Stimulated activated CD4-positive, alpha-beta T cell treated with anti-CD3 and anti-CD28 coated beads, Interleukin-12 subunit alpha, Interleukin-12 subunit beta, amount 100 ng/mL, for 48 hours (primary cell): ENCODE data around the gene PAX2.
A peak's percentile ranks its signal among the peaks of the same experiment; 100 is the strongest.

Experiments
- DNase-seq, 3 donors: peaks; one replicate each; pipeline ENCODE4 v3.0.0-alpha.2; 2020; ENCODE audit warnings: low read depth in 2 of 3, low spot score in 1 of 3

Gene PAX2

DNA sequence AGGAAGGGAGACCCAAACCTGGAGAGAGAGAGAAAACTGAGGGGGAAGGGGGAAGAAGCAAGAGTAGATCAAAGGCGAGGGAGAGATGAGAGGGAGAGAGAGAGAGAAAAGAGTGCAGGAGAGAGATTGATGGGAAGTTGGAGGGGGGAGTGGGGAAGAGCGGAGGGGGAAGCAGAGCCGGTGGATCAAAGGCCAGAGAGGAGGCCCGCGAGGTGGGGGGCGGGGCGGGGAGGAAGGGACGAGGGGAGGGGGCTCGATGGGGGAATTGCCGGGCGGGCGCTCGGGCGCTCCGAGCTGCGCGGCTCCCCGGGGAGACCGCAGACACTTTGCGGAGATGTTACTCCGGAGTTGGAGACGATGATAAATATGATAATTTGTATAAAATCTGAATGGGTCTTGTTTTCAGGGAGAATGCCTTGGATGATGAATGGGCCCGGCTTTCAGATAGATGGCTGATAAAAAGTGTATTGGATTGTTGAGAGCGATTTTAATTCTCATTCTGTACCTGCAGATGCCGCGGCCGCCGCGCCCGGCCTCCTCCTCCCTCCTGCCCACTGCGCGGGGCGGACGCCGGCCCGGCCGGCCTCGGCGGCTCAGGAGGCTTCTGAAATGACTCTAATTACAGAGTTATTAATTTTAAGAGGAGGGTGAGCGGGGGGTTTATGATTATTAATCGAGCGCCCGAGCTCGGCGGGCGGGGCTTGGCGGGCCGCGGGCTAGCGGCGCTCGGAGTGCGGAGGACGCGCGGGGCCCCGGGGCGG lies 21.4 kb upstream of the PAX2 start:
- no peak for DNase-seq

DNA sequence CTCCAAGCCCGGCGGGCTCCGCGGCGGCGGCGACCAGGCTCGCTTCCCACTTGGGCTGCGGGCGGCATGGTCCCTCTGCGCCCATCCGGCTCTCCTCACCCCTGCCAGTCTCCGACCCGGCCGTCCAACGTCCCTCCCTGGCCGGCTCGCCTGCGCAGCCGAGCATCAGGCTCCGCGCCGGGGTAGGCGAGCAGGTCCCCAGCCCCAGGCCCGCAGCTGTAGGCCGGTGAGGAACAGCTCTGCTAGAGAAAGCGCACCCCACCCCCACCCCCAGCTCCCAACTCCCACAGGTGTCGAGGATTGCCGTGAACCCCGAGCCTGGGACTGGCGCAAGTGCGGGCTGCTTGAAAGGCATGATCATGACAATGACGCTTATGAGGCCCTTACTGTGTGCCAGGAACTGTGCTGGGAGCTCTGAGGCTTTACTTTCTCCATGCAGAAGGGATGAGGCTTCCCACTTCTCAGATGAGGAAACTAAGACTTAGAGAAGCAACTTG lies 20.8 kb upstream of the PAX2 start:
- no peak for DNase-seq

DNA sequence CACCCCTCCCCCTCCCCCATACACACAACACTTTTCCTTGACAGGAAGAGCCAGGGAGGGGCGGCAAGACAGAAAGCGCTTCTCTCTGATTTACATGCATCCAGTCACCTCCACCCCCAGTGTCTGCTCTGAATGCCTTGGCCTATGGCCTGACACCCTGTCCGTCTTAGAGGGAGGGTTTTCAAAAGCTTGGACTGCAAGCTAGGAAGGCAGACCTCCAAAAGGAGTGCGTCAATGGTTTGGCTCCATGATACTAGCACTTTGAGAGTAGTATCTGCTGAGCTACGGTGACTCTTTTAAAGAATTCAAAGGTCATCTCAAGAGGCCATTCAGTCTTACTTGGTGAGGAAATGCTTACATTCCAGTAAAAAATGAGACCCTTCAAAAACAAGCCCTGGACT lies 20.3 kb upstream of the PAX2 start:
- DNase-seq: no peak

DNA sequence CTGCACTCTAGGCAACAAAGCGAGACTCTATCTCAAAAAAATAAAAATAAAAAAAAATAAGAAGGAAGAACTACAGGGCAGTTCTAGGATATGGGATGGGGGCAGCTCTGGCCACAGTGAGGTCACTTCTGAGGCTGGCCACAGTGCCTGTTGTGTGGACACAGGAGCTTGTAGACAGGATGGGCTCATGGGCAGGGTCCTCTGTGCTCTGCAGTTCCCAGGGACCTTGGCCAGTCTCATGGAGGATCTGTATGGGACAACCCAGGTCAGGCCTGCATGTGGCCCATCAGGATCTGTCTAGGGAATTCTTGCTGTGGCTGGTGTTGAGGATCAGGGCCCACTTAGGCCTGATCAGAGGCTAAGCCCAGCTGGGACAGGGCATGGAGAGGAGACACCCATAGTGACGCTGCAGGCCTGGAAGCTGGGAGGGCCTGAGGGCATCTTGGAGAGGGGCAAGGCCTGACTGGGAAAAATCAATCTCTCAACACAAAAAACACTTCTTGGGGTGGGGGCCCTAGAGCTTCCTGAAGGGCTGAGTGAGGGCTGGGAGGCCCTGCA lies 19.4 kb upstream of the PAX2 start:
- no peak for DNase-seq

DNA sequence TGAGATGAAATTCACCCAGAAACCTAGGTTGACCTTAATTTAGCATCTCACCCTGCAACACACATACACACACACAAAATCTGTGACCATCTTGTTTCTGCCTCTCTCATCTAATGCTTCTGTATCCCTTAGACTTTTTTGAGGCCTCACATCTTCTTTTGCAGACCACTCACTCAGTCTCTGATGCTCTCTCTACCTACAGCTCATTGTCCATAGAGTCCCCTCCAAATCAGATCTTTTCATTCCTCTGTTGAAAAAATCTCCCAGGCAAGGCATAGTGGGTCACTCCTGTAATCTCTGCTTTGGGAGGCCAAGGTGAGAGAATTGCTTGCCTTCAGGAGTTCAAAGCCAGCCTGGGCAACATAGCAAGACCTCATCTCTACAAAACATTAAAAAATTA lies 17.6 kb upstream of the PAX2 start:
- no peak for DNase-seq

DNA sequence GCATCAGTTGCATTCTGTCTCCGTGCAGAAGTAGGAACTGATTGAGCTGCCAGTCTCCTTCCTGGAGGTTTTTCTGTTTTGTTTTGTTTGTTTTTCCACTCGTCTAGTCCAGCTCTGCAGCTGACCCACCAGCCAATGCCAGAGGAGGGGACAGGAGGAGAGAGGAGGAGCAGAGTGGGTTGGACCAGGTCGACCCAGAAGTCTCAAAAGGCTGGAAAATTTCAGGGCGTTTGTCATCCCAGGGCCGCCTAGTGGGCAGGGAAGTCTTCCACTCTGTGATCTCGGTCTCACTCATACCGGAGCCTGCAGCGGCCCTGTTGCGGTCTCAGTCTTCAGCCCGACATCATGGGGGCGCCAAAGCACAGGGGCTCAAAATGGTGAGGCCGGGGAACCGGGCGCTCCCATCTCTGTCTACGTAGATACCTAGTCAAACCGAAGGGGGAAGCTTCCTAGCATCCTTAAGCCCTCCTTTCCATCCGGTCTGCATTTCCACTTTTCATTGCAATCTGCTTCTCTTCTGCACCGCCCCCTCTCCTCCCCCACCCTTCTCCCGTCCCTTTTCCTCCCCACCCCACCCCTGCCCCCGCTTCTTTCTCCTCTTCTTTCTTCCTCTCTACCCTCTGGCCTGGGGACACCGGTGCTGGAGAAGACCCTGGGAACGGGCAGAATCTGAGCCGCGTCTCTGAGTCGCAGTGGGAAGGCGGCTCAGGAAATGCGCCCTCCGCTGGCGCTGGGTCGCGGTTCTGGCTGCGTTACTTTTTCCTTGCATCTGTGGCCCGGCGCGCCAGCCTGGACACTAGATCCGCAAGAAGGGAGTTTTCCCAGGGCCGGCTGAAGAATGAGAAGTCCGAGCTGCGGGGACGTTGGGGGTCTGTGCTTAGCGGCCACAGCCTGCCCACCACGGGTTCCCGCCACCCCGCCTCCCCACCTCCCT lies 16.2 kb upstream of the PAX2 start:
- DNase-seq: no peak

DNA sequence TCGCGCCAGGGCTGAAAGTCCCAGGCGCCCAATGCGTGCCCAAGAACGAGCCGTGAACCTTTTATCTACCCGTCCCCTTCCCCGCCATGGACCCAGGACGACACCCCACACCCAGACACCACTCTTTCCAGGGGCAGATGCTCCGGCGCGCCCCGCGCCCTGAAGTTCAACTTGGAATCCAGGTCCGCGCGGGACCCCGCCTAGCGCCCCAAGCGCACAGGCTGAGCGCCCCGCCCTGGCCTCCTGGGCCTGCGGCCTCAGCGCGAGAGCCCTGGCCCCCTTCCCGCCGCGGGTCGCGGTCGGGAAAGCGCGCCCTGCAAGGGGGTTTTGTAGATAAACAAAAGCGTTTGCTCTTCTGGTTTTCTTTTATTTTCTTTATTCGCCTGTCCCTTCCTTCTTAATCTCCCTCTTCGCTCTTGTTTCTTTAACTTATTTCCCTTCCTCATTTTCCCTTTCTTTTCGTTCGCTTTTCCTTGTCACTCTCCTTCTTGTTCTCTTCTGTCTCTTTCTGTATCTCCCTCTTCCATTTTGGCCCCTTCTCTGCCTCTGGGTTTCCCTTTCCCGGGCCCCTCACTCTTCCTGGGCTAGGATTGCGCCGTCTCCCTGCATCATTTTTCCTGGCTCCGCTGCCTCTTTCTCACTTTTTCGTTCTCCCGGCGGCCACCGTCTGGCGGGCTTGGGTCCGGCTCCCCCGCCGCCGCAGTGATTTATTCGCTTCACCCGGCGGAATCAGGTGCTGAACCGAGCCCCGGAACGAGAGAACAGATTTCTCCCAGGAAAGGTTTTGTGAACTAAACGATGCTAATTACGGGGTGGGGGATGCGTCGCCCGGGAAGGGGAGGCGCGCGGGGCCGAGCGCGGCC lies 15.3 kb upstream of the PAX2 start:
- no peak for DNase-seq

DNA sequence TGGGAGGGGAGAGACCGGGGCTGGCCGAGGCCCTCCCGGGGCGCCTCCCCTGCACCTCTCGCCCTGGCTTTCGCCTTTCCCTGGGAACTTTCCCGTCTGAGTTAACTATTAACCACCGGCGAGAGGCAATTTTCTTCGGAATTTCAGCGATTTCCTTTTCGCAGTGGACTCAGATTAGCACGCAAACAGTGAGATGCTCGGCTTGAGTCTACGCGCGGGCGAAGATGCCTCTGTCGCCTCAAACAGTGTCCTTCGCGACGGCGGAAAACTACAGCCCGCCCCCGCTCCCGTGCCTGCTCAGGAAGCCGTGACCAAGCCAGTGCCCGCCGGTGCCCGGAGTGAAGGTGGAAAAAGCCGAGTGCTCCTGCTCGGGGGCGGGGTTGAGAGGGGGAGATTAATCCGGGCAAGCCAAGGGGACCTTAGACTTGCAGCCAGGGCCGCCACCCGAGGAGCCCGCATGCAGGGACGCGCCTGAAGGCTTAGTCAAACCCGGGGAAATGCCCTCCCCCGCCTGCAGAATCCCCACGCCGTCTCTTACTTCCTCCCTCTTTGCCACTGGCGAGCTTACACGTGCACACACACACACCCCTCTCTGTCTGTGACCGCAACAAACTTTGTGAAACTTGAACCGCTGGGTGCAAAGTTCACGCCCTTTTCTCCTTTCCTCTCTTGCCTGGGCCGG lies 14.5 kb upstream of the PAX2 start:
- DNase-seq: peak in 1 of 3 donors; percentile 30

DNA sequence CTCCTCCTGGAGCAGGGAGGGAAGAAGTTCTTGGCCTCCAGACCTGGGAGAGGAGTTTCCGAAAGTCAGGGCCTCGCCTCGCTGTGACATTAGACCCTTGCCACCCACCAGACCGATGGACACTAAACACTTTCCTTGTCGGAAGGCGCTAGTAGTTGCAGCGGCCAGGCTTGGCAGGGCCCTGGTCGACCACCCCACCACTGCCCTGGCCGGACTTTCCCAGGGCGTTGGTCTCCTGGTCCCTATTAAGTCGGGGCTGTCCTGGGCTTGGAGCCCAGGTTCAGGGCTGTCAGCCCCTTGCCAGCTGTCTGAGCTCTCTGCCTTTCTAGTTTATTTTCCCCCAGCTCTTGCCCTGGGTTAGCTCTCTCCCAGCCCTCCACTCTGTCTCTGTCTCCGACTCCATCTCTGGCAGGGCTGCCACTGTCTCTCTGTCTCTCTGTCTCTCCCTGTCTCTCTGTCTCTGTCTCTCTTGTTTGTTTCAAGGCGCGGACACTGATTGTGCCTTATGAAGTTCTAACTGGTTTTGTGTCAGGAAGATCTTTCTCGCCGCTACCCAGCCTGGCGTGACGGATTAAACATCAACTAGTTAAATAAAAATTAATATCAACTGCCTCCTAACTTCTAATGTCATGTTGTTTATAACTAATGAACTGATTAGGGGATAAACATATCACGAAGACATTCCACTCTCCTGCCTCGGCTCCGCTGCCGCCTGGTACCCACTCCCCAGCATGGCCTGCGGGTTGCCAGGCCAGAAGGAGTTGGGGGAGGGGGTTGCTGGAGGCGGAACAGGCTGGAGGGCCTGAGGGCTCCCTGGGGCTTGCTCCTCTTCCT lies 13.8 kb upstream of the PAX2 start:
- no peak for DNase-seq

DNA sequence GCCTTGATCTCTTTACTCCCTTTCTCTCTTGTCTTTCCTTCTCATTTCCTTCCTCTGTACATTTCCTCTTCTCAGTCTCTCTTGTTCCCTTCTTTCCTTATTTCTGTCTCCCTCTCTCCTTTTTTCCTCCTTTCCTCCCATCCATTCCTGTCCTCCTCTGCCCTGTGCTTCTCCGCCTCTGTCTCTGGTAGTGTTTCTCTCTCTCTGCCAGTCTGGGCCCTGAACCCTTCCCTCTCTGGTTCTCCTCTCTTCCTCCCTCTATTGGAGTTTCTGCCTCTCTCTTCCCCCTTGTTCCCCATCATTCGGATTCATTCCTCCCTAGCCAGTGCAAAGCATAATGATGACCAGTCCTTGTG lies 13.2 kb upstream of the PAX2 start:
- DNase-seq: no peak

DNA sequence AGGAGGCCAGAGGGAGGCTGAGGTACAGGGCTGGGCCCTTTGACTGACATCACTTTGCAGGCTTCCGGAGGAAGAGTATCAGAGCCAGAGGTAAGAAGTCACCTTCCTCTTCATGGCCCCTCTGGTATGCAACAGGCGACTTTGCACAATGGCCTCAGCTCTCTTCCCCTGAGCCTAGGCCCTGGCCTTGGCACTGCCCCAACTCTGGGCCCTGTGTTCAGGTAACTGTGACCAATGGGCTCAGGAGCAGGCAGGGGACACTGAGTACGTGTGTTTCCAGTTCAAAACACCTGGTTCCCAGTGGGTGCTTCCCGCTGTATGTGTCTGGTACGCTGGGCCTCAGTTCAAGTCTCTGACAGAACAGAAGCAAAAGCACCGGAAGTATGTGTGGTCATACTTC lies 12.1 kb upstream of the PAX2 start:
- DNase-seq: no peak

DNA sequence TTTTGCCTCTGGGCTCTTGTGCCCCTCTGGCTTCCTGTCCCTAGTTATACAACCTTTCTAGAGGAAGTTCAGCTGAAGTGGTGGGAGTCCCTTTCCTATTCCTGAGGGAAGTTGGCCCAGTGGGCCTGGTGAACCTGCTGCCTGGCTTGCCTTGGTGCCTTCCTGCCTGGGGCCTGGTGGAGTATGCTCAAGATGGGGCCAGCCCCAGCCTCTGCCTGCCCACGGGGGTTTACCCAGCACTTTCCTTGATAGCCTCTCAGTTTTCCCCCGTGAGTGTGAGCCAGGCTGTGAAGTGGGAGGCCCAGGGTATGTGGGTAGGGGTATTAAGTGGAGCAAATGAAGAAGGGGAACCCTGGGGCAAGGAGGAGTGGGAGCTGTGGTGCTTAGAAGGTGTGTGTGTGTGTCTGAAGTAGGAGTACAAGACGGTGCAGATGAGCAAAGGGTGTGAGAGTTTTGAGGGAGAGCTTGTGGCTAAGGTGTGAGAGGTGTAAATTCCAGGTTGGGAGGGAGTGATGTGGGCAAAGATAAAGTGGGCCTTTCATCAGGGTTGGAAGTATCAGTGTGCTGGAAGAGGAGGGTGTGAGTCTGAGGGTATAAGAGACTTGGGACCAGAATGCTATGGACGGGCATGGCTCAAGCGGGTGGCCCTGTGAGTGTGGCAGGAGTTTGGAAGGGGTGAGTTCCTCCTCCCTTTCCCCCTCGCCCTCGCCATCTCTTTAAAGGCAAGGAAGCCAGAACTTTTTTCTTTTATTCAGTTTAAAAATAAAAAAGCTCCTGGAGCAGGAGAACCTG lies 10.9 kb upstream of the PAX2 start:
- DNase-seq: no peak

DNA sequence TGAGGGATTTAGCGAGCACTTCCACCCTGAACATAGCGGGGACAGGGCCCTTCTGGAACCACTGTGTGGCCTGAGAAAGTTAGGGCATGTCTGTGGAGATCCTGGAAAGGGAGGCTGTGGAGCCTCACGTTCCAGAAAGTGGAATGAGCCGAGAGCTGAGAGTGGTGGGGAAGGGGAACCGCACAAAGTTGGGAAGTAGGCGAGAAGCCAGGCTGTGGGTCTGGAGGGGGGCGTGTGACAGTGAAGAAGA lies 10.4 kb upstream of the PAX2 start:
- no peak for DNase-seq

DNA sequence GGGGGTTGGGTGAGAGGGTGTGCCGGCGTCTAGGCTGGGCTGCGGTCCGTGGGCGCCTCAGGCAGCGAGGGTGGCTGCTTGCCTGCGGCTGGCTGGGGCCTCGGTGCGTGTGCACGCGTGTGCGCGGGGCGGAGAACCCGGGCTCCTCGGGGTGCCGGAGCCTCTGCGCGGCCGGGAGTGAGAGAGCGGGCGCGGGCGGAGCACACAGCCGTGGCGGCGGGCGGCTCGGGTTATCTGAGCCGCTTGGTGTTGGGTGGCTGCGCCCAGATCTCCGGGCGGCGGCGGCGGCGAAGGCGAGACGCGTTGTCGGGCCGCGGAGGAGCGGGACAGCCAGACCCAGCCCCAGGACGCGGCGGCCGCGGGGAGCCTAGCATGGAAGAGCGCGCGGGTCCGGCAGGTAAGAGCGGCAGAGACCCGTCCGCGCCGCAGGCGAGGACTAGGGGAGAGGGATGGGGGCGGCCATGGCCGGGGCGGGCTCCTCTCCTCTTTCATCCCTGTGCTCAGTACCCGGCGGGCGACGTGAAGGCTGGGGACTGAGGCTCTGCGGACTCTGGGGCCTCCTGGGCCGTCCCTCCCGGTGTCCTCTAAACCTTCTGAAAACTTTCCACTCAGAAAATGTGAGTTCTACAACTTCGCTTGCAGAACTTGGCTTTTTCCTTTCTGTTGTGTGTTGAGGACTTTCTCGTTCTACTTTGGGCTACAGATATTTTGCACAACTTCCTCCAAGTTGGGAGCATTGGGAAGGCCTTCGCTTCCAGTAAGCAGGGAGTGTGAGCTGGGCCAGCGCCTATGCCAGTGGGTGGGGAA lies 9.8 kb upstream of the PAX2 start:
- no peak for DNase-seq

DNA sequence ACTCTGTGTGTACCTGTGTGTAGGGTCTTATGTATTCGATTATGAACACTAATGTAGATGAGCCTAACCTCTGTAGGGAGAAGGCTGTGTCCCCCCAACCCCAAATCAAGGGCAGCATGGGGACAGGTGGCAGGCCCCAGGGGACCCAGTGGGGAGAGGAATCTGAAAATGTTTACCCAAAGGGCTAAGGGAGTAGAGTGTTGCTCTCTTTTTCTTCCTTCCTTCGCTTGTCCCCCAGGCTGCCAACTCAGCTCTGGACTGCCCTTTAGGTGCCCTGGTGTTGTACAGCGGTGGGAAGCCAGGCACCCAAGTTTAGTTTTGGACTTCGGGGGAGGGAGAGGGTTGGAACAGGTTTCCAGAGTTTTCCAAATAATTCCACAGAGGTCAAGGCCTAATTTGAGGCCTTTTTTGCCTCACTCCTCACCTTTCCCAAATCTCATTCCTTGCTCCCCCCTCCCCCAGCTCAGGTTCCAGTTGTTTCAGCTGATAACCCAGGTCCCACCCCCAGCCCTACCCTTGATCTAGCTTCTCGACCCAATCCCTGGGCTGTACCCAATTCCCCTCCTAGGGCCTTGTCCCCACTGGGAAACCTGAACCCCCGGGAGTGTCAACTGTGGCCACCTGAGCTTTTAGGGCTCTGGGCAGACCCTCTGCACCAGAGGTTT lies 9.1 kb upstream of the PAX2 start:
- DNase-seq: no peak

DNA sequence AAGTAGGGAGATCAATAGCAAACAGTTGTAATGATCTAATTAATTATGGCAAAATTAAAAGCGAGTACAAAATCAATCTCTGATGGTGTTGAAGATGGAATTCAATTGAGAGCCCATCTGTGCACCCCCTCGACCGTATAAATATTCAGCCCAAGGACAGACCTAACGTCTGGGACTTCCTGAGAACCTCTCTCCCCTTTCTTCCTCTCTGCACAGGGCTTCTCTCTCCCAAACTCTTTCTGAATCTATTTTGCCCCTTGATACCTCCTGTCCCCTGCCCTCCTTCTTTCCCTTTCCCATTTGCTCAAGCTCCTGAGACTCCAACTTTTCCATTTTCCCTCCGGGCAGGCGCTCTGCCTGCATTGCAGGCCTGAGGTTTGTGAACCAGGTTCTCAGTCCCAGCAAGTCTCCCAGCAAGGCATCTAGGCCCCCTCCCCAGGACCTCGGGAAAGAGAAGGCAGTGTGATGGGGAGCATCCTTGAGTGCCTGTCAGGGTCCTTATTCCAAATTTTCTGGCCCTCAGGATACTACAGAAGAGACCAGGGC lies 8.5 kb upstream of the PAX2 start:
- no peak for DNase-seq

DNA sequence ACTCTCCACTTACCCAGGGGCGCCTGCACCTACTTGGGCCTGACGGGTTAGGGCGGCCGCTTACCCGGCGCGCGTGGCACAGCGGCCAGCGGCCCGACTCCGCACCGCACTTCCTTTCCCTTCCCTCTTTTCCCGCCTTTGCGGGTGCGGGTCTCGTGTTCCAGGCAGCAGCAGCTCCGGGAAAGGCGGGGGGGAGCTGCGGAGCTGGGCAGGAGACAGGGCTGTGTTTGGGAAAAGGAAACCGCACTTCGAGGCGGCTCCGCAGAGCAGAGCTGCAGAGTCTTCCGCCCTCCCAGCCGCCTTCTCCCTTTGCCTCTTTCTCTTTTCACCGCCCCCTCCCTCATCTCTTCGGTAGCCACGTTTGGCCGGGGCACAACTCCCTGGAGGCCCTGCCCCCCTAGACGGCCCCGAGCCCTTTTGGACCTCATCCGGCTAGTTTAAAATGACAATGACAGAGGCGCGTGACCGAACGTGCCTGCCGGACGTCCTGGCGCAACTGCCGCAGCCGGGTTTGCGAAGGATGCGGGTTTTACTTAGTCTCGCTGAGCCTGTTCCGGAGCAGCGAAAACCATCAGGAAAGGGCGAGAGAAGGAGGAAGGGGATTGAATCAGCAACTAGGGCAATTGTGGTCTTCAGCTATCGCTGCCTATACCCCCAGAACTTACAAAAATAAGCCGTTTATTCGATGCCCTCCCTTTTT lies 7.9 kb upstream of the PAX2 start:
- no peak for DNase-seq
